Measurements from ENCODE around the gene SCARF2.
"Not testable (repeated sequence)": the region's sequence is repeated elsewhere in the genome, so short reads cannot be mapped to it uniquely, and the experiment has no call there.

Gene SCARF2

DNA sequence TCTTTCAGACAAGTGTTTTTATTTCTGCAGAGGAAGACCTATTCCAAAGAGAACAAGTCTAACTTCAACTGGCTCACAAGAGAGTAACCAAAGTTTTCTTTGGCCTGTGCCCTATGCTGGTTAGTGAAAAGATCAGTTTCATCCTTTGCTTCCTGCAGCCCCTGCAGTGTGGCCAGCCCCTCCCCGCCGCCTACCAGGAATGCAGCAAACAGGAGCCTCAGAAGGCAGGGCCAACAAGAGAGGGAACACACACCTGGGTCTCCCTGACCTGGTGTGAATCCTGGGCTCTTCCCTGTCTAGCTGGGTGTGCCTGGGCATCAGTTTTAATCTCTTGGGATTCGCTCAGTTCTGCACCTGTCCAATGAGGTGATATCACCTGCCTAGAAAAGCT lies 21.5 kb upstream of the SCARF2 start:
- no peak for DNase-seq

DNA sequence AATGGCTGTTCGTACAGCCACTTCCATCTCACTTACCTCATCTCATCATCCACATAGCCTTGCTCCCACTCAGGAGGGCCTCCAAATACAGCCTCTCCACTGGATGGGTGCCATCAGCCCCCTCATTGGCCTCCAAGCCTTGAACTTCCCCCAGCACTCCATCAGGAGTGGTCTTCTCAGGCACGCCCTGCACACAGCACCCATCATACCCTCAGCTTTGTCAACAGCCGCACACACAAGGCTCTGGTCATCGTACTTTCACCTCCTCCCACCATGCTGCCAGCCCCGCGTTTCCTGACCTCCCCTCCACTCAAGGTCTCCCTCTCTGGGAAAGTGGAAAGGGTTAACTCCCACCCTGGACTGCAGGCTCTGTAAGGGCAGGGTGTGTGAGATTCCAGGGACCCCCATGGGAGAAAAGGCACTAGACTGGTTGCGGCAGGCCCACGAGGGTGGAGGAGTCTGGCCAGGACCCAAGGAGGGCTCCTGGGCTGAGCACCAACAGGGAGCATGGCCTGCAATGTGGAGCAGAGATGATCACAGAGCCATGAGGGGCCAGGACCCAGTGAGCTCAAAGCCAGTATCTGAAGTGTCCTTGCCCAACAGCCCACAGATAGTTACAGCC lies 21.0 kb upstream of the SCARF2 start:
- DNase-seq: no peak

DNA sequence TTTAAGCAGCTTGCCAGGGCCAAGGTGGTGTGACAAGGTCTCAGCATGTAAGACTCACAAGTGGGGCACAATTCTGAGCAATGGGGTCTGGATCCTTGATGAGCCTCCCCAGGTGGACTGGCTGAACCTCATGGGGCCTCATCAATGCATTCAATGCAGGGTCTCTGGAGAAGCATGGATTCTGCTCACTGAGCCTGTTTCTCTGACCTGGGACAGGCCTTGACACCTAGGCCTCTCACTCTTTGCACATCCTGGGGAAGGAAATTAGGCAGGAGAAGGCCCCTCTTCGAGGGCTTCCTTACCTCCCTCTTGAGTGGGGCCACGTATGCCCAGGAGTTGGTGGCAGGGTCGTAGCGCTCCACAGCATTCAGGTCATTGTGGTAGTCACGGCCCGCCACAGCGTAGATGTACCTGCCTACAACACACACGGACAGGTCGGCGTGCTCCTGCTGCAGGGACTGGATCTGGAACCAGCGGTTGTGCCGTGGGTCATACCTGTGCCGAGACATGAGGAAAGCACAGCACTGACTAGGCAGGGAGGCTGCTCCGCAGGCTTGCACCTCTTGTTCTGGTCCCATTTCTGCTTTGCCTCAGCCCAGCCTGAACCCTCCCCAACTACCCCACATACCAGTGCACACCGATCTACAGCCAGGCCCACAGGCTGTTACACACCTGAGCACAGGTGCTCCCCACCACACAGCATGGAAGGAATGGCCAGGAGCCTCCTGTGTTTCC lies 20.0 kb upstream of the SCARF2 start:
- DNase-seq: no peak

DNA sequence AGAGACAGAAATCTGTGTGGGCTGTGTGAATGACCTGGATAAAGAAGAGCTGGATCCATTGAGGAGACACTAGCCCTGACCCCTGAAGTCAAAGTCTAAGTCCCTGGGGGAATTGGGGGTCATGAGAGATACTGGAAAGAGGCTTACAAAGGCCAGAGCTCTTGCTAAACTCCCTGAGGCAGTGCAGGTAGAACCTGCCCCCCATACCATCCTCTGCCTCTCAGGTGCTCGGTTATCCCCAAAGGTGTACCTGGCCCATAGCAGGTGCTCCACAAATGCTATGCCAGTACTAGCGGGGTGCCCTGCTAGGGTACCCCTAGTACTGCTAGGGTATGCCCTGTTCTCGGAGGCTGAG lies 19.1 kb upstream of the SCARF2 start:
- DNase-seq: no peak

DNA sequence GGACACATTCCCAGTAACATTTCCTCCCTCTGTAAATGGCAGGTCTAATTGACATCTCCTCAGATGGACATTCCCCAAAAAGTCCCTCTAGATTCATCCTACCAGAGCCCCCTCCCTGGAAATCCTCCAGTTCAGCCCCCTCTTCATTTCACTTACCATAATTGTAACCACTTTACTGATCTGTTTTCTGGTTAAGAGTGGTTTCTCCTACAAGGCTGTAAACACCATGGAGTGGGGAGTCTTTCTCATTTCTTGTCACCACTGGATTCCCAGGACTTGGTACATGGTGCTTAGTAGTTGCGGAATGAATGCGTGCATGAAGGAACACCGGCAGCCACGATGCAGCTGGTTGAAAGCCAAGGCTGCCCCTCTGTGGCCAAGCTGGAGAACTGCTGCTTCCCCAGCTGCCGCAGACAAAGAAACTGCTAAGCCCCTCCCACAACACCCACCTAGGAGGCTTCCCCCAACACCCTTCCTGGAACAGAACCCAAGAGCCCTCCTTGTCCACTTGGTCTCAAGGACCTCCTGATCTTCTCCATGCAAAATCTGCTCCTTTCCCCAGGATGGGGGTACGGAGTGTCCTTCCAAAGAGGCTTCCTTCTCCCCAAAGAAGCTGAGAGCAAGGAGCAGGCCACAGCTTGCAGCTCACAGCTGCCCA lies 18.6 kb upstream of the SCARF2 start:
- DNase-seq: peak; percentile 76

DNA sequence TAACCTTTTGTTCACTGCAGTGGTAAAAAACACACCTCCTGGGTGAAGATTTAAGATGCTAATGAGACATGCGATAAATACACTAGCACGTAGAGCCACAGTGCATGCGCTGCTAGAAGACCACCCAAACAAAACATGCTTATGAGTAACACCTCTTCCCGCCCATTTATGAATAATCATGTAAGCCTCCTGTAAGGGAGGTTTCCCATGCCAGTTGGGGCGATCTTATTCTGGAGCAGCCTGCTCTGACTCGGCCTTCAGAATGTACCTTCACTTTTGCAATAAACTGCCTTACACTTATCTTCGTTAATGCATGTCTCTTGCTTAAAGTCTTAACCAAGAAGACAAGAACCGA lies 18.1 kb upstream of the SCARF2 start:
- no peak for DNase-seq

DNA sequence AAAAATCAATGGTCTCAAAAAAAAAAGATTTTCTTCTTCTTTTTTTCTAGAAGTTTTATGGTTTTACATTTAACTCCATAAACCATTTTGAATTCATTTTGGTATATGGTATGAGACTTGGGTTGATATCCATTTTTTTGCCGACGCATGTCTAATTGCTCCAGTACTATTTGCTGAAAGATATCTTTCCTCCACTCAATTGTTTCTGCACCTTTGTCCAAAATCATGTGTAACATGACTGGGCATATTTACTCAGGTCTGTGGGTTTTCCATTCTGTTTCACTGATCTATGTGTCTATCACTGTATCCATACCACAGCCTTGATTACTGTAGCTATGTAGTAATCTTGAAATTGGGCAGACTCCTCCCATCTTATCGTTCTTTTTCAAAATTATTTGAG lies 15.6 kb upstream of the SCARF2 start:
- no peak for DNase-seq

DNA sequence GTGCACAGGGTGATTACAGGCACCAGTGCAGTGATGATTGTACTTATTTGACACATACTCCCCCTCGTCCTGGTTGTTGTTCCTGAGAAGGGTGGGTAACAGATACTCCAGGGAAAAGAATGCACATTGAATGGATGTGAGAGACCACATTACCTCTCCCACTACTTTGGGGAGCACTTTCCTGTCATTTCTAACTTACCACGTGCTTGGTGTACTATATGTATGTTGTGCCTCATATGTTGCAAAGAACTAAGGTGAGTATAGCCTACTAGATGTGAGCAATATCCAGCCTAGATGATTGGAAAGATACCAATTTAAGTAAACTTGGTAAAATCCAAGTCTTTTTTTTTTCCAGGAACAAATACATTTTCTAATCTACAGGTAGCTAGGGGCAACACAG lies 14.3 kb upstream of the SCARF2 start:
- no peak for DNase-seq

DNA sequence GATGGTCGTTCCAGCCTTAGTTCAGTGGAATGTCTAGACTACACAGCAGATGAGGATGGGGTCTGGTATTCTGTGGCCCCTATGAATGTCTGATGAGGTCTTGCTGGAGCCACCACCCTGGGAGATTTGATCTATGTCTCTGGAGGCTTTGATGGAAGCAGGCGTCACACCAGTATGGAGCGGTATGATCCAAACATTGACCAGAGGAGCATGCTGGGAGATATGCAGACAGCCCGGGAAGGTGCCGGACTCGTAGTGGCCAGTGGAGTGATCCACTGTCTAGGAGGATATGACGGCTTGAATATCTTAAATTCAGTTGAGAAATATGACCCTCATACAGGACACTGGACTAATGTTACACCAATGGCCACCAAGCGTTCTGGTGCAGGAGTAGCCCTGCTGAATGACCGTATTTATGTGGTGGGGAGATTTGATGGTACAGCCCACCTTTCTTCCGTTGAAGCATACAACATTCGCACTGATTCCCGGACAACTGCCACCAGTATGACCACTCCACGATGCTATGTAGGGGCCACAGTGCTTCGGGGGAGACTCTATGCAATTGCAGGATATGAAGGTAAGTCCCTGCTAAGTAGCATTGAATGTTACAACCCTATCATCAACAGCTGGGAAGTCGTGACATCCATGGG lies 13.6 kb upstream of the SCARF2 start:
- DNase-seq: not testable (repeated sequence)

DNA sequence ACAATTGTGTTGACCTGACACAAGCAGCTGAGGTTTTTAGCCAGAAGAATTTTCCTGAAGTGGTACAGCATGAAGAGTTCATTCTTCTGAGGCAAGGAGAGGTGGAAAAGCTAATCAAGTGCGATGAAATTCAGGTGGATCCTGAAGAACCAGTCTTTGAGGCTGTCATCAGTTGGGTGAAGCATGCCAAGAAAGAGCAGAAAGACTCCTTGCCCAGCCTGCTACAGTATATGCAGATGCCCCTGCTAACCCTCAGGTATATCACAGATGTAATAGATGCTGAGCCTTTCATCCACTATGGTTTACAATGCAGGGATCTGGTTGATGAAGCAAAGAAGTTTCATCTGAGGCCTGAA lies 12.9 kb upstream of the SCARF2 start:
- no peak for DNase-seq

DNA sequence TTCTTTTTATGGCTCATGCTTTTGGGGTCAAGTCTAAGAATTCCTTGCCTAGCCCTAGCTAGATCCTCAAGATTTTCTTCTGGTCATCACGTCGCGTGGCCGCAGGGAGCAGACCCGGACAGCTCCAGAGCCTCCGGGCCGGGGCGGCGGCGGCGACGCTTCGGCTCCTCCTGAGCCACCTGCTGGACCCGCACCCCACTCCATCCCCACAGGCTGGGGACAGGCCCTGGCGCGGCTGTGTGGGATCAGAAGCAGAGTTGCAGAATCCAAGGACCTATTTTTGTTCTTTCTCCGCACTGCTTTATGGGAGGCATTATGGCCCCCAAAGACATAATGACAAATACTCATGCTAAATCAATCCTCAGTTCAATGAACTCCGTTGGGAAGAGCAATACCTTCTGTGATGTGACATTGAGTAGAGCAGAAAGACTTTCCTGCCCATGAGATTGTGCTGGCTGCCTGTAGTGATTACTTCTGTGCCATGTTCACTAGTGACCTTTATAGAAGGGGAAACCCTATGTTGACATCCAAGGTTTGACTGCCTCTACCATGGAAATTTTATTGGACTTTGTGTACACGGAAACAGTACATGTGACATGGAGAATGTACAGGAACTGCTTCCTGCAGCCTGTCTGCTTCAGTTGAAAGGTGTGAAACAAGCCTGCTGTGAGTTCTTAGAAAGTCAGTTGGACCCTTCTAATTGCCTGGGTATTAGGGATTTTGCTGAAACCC lies 12.4 kb upstream of the SCARF2 start:
- DNase-seq: no peak

DNA sequence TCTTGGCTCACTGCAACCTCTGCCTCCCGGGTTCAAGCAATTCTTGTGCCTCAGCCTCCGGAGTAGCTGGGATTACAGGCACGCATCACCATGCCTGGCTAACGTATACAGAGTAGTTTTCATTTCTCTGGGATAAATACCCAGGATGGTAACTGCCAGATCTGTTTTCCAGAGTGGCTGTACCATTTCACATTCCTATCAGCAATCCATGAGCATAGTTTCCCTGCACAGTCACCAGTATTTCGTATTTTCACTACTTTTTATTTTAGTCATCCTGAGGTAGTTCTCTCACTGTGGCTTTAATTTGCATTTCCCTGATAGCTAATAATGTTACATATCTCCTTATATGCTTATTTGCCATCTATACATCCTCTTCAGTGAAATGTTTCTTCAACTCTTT lies 11.0 kb upstream of the SCARF2 start:
- DNase-seq: no peak

DNA sequence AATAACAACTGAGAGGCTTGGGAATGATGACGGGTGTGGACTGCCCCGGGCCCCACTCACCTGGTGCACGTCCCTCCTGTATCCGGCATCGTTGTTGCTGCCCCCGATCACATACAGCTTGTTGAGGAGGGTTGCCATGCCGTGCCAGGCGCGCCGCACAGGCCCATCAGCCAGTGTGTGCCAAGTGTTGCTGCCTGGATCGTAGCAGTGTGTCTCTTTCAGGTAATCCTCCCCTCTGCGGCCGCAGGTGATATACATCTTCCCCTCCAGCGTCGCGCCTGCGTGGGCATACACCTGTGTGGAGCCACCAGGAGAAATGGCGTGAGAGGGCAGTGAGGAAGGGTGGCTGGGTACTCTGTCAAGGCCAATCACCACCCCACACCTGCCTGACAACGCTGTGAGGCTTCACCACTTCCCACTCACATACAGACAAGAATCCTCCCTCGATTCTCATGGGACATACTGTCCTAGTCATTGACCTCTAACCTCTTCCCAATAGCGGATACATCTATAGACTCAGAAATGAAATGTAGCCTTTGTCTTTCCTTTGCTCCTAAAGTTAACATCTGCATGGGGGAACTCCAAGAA lies 8.9 kb upstream of the SCARF2 start:
- DNase-seq: no peak

DNA sequence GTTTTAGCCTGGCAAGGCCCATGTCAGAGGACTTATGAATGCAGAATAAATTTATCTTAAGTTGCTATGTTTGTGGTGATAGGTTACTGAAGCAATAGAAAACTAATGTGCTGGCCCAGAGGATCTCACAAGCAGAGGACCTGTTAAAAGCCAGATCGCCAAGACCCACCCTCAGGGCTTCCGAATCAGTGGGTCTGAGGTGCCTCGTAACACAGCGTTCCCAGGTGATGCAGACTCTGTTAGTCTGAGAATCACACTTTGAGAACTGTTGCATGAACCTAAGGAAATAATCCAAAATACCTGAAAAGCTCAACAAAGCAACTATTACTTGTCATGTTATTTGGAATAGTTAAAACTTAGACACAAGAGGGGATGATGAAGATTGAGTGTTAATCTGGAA lies 6.7 kb upstream of the SCARF2 start:
- DNase-seq: no peak

DNA sequence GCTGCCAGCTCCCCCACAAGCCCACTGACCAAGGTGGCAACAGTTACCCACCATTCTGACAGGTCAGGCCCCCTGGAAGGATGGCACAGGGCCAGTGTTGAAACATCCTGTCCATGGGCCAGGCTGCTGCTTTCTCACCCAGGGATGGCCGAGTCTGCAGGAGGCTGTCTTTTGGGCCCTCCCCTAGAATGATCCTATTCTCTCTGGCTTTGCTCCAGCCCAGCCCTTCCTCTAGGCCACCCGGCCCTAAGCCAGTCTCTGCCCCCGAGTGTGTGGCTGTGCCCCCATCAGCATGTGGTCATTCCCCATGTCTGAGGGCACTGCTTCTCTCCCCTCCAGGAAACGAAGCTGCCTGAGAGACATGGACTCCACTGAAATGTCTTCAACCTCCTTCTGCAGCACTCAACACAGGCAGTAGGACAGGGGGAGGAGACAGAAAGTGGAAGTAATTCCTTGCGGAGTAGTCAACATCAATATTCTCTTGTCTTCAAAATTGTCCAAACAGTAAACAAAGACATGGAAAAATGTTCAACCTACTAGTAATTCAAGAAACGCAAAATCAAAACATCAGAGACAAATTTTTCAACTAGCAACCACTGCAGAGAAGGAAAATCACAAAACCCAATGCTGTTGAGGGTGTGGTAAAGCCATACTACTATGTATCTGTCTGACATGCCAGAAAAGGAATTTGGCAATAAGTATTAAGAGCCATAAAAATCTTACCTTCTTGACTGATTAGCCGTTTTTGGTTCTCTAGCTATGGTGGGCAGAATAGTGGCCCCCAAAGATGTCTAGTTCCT lies 5.1 kb upstream of the SCARF2 start:
- DNase-seq: no peak

DNA sequence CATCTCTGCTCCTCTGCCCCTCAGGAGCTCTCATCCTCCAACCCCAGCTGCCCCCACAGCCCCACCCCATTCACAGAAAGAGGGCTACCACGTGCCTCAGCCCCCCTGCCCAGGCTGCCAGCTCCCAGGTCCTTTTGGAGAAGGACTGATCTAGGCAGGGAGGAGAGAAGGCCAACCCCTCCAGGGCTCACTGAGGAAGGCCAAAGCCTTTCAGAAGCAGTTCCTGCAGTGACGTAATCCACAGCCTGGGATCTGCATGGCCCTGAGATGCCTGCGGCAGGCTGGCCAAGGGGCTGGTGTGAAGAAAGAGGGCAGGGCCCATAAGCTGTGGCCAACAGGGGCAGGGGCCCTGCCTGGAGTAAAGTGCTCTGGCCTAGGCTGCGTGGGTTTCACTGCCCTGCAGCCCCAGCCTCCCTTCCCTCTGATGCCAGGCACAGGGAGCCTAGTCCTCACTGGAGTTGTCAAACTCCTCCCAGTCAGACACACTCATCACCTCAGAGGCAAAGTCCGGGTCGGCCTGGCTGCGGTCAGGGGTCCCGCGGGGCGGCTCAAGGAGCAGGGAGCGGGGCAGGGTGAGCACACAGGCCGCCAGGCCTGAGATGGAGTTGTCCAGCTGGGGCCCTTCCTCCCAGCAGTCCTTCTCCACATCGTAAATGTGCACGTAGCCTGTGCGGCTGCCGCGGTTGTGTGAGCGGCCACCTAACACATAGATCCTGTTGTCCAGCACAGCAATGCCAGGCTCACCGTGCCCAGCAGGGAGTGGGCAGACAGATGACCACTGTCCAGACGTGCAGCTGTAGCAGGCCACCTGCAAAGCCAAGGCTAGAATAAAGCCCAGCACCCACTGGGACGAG lies 4.2 kb upstream of the SCARF2 start:
- DNase-seq: no peak

DNA sequence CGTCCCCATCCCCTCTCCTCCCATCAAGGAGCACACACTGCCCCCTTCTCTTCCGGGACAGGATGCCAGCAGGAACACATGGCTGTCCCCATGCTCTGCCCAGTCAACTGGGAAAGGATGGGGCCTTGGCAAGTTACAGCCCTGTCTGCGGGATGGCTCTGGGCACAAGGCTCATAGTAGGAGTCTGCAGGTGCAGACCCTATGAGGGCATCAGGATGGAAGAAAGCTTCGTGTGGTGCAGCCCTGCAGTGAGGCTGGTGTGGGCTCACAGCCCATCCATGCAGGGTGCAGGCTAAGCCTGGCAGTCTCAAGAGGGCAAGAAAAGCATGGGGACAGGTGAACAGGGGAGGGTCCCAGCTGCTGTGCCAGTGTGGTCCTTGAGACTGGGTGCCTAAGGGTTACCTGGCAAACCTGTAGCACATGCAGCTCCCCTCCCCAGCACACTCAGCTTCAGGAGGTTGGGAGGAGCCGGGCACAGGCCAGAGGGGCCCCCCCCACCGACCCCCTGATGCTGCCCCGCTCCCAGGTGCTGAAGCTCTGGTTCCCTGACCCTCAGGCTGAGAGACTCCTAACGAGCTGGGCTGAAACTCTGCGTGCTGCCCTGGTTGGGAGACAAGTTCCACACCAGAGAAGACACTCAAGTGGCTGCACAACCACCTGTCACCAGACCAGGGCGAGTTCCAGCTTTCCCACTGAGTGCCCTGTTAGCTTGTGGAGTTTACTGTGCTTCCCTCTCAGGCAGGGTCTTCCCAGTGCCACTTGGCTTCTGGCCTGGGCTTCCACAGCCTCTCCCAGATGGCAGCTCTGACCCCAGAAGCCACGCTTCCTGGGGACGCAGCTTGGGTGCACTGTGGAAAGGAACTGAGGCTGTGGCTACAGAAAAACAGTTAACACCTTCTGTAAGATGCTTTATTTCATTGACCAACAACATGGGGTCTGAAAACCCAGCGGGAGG lies 3.3 kb upstream of the SCARF2 start:
- DNase-seq: no peak

DNA sequence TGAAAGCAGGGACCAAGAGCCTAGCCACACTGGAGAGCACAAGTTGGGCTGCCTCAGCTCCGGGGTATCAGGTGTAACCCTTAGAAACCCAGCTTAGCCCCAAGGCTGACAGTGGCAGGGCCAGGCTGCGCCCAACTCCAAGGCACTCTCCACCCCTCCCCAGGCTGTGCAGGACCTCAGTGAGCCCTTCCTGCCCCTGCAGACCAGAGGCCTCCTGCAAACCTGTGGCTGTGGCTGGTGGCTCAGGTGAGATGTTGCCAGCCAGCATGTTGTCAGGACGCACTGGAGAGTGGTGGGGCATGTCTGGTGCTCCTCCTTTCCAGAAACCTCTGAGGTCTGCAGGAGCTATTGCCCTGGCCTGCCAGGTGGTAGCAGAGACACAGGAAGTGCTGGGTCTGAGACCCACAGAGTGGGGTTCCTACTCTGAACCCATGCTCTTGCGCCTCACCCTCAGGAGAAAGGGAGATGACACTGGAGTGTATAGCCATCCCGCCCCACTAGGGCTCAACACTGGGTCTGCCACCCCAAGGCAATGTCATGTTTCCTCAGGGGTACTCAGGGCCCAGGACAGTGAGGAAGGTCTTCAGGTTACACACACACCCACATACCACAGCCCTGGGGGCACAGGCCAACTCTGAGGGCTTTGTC lies 2.4 kb upstream of the SCARF2 start:
- no peak for DNase-seq

DNA sequence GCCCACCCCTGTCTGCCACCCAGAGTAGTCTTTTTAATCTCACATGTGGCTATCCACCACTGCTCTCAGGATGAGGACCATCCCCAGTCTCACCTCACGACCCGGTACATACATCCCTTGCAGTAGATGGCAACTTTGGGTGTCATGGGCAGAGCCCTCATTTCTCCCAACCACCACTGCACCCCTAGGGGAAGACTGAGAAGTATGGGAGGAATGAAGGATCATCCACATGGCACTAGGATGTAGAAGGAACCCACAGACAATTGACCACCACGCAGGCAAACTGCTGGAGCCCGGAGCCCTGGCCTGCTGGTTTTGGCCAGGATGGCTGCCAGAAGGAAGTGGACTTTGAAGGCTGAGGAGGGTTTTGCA lies 1.9 kb upstream of the SCARF2 start:
- DNase-seq: no peak
